OCI-LY3 (cell line): ENCODE results near the gene GREM2.

Source experiments
- H2AFZ ChIP-seq: fragments of 200-600, 300-600 bp; shearing (Covaris generic); 2 replicates; pipeline ENCODE4 v1.6.0; 2014; ENCODE audit warnings: antibody characterized with exemption, low read depth, low read length
- H3K27ac ChIP-seq: fragments of 200-600, 300-600 bp; sonication (generic); 2 replicates; pipeline ENCODE4 v1.5.1; 2014; ENCODE audit warnings: mild to moderate bottlenecking, low read length, moderate library complexity, mixed read lengths
- H3K27me3 ChIP-seq: fragments of 200-600, 300-600 bp; sonication (generic); 2 replicates; pipeline ENCODE4 v1.6.1; 2014; ENCODE audit warnings: low read depth, low read length, mixed read lengths
- H3K36me3 ChIP-seq: fragments of 200-600, 300-600 bp; sonication (generic); replicated peaks from 2 replicates; pipeline ENCODE3; 2014; ENCODE audit warnings: low read depth, low read length, mixed read lengths
- H3K4me1 ChIP-seq: fragments of 300-600, 200-600 bp; sonication (generic); 2 replicates; pipeline ENCODE4 v1.6.1; 2014; ENCODE audit warnings: low read length, mixed read lengths
- H3K4me2 ChIP-seq: fragments of 200-600, 300-600 bp; sonication (generic); 2 replicates; pipeline ENCODE4 v1.6.1; 2014; ENCODE audit warnings: low read length, mixed read lengths
- H3K4me3 ChIP-seq: fragments of 300-600, 200-600 bp; sonication (generic); 2 replicates; pipeline ENCODE4 v1.5.1; 2014; ENCODE audit warnings: antibody characterized with exemption, mild to moderate bottlenecking, low read length, moderate library complexity
- H3K79me2 ChIP-seq: fragments of 300-600, 200-600 bp; shearing (Covaris generic); 2 replicates; pipeline ENCODE4 v1.6.1; 2014; ENCODE audit warnings: mild to moderate bottlenecking, low read length, mixed read lengths
- H3K9ac ChIP-seq: fragments of 300-600, 200-600 bp; shearing (Covaris generic); 2 replicates; pipeline ENCODE4 v1.6.0; 2014; ENCODE audit warnings: mild to moderate bottlenecking, low read length, moderate library complexity
- H3K9me3 ChIP-seq: fragments of 200-600, 300-600 bp; shearing (Covaris generic); 2 replicates; pipeline ENCODE4 v1.6.1; 2014; ENCODE audit warnings: low read length, mixed read lengths; ENCODE audit not compliant: insufficient read depth
- H4K20me1 ChIP-seq: fragments of 200-600, 300-600 bp; sonication (generic); 2 replicates; pipeline ENCODE4 v1.6.1; 2016; ENCODE audit warnings: low read length, mixed read lengths; ENCODE audit not compliant: insufficient read depth
- CTCF ChIP-seq: fragments of 200-600, 300-600 bp; sonication (generic); IDR thresholded peaks from 2 replicates; pipeline ENCODE4 v1.5.1; 2014; ENCODE audit warnings: antibody characterized with exemption, low read length, low read depth
- EZH2phosphoT487 ChIP-seq: fragments of 200-600 bp; shearing (Covaris generic); IDR thresholded peaks from 2 replicates; pipeline ENCODE4 v1.6.1; 2018; ENCODE audit warnings: antibody characterized with exemption, mixed run types, low read depth

The GREM2 gene

GRCh38 chr1:240464099-240464498 is 147.9 kb downstream of the GREM2 start:
- Histone ChIP-seq H3K4me1 (peaks cover 45% of the 10 kb centered on the region), H4K20me1 (no peaks in the 10 kb centered on the region), H3K9ac (no peak overlapping the region), H3K36me3 (no peaks in the 10 kb centered on the region), H3K79me2 (no peaks in the 10 kb centered on the region), H2AFZ (no peak overlapping the region), H3K27ac (no peak overlapping the region), H3K4me2 (no peak overlapping the region), H3K4me3 (no peak overlapping the region), H3K9me3 (no peaks in the 10 kb centered on the region), H3K27me3 (0 out of 2 replicates have a peak, but pooled peaks cover 5% of the 10 kb centered on the region)
- TF ChIP-seq EZH2phosphoT487 (no peak), CTCF (no peak)

- Histone ChIP-seq H3K9me3 (no peaks in the 10 kb centered on the region), H2AFZ (no peak overlapping the region), H3K9ac (no peak overlapping the region), H3K4me1 (peaks cover 33% of the 10 kb centered on the region), H3K4me2 (no peak overlapping the region), H3K4me3 (no peak overlapping the region), H3K27ac (no peak overlapping the region), H4K20me1 (no peaks in the 10 kb centered on the region), H3K79me2 (no peaks in the 10 kb centered on the region), H3K27me3 (0 out of 2 replicates have a peak, but pooled peaks cover 5% of the 10 kb centered on the region), H3K36me3 (no peaks in the 10 kb centered on the region)
- TF ChIP-seq EZH2phosphoT487 (no peak), CTCF (no peak)
Observed at GRCh38 chr1:240462766-240463395, 149.1 kb downstream of the GREM2 start.

GRCh38 chr1:240462277-240462676 is 149.7 kb downstream of the GREM2 start:
- Histone ChIP-seq H3K27me3 (0 out of 2 replicates have a peak, but pooled peaks cover 5% of the 10 kb centered on the region), H2AFZ (no peak overlapping the region), H3K27ac (no peak overlapping the region), H3K79me2 (no peaks in the 10 kb centered on the region), H4K20me1 (no peaks in the 10 kb centered on the region), H3K36me3 (no peaks in the 10 kb centered on the region), H3K4me2 (no peak overlapping the region), H3K4me3 (no peak overlapping the region), H3K4me1 (peaks cover 27% of the 10 kb centered on the region), H3K9me3 (no peaks in the 10 kb centered on the region), H3K9ac (no peak overlapping the region)
- TF ChIP-seq EZH2phosphoT487 (no peak), CTCF (no peak)

GRCh38 chr1:240457203-240457602 is 154.8 kb downstream of the GREM2 start:
- H3K9me3 ChIP-seq, result no peaks in the 10 kb centered on the region
- H3K4me2 ChIP-seq, result no peak overlapping the region
- H2AFZ ChIP-seq, result no peak overlapping the region
- H3K27me3 ChIP-seq, result no peaks in the 10 kb centered on the region
- no peaks in the 10 kb centered on the region for H4K20me1 ChIP-seq
- no peak overlapping the region for H3K4me3 ChIP-seq
- no peaks in the 10 kb centered on the region for H3K36me3 ChIP-seq
- no peak overlapping the region for H3K9ac ChIP-seq
- H3K4me1 ChIP-seq, result peaks cover 11% of the 10 kb centered on the region
- TF ChIP-seq EZH2phosphoT487 (no peak), CTCF (no peak)
- no peak overlapping the region for H3K27ac ChIP-seq
- no peaks in the 10 kb centered on the region for H3K79me2 ChIP-seq
